ENCODE measurements around the gene ABI3BP. TPM values are rescaled to one million over a fixed set of nuclear protein-coding genes. Genes with fewer than 3 reads are reported as not detected.

ABI3BP gene
- total and polyA plus RNA-seq, 2 donors: 103 to 126 TPM

DNA sequence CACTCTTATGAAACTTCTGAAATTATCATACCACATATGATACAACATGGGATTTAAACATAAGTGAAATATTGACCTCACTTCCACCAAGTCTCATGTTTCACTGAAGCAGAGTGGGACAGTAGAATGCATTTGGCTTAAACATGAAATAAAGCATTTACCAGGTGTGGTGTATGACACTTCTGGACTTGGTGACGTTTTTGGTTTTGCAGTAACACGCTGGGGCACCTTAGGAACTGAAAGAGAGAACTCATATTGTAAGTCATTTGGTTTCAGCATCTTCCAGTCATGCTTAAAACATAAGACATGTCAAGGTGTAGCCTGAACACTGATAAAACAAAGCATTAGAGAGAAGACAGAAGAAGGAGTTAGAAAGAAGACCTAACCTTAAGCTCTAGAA is 188.6 kb downstream of the ABI3BP start:
- H3K4me1 ChIP-seq (ENCODE audit: insufficient read depth): no peaks in the 10 kb centered on the region
- no peak for DNase-seq (ENCODE audit: extremely low spot score)
- WGBS: 84% methylated on average over 2 of the region's 2 CpGs
- no peak overlapping the region for H3K4me3 ChIP-seq (ENCODE audit: low read depth, low read length)
- H3K27ac ChIP-seq (ENCODE audit: low read depth): no peak overlapping the region
- no peaks in the 10 kb centered on the region for H3K36me3 ChIP-seq (ENCODE audit: insufficient read depth)

GRCh38 chr3:100803711-100804110 is 189.5 kb downstream of the ABI3BP start:
- Histone ChIP-seq H3K36me3 (ENCODE audit: insufficient read depth) (no peaks in the 10 kb centered on the region), H3K4me3 (ENCODE audit: low read depth, low read length) (no peak overlapping the region), H3K4me1 (ENCODE audit: insufficient read depth) (no peaks in the 10 kb centered on the region), H3K27ac (ENCODE audit: low read depth) (no peak overlapping the region)
- DNase-seq (ENCODE audit: extremely low spot score): no peak

- no peak for DNase-seq (ENCODE audit: extremely low spot score)
- H3K4me3 ChIP-seq (ENCODE audit: low read depth, low read length): no peak overlapping the region
- H3K27ac ChIP-seq (ENCODE audit: low read depth): no peak overlapping the region
- H3K4me1 ChIP-seq (ENCODE audit: insufficient read depth): no peaks in the 10 kb centered on the region
- H3K36me3 ChIP-seq (ENCODE audit: insufficient read depth): no peaks in the 10 kb centered on the region
- 89% methylated on average over 2 of the region's 2 CpGs for WGBS
These were observed 191.1 kb downstream of the ABI3BP start for GRCh38 chr3:100802126-100802525.

DNA sequence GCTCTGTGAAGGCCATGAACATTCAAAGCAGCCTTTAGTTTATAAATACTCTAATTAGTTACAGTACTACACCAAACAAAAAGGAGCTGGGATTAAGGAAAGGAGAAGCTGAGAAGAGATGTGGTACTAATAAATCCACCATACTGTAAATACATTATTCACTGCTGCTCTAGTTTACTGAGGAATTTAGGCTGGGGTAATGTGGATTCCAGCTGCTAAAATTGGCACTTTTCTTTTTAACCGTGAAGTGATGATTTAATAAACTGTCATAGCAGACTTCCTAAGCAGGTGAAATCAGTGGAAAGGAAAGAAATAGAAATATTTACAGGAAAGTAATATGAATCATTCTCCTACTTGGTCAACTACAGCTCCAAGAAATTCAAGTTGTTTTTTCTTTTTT is 195.2 kb downstream of the ABI3BP start:
- no peaks in the 10 kb centered on the region for H3K36me3 ChIP-seq (ENCODE audit: insufficient read depth)
- H3K27ac ChIP-seq (ENCODE audit: low read depth): no peak overlapping the region
- 26% methylated on average over 1 of the region's 1 CpG for whole genome bisulfite sequencing
- DNase-seq (ENCODE audit: extremely low spot score): no peak
- H3K4me3 ChIP-seq (ENCODE audit: low read depth, low read length): no peak overlapping the region
- H3K4me1 ChIP-seq (ENCODE audit: insufficient read depth): no peaks in the 10 kb centered on the region

DNA sequence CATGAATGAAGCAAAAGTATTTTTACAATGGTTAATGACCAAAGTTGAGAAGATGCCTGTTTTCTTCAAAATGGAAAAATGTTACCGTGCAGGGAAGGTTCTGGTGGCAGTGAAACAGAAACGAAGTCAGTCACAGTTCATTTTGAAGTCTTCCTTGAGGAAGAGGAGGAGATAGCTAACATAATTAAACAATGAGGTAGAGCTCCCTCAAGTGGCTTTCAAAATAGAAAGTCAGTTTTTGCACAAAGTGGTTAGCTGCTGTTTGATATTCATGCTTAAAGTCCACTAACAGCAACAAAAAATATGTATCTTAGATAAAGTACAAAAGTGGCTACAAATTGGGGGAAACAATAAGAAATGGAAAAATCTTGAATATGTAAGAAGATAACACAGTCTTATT is 196.7 kb downstream of the ABI3BP start:
- H3K4me3 ChIP-seq (ENCODE audit: low read depth, low read length): no peak overlapping the region
- no peak overlapping the region for H3K27ac ChIP-seq (ENCODE audit: low read depth)
- no peak for DNase-seq (ENCODE audit: extremely low spot score)
- H3K4me1 ChIP-seq (ENCODE audit: insufficient read depth): no peaks in the 10 kb centered on the region
- H3K36me3 ChIP-seq (ENCODE audit: insufficient read depth): no peaks in the 10 kb centered on the region
- WGBS: 28% methylated on average over 2 of the region's 2 CpGs

GRCh38 chr3:100789579-100789978 is 203.6 kb downstream of the ABI3BP start:
- no peak overlapping the region for H3K4me3 ChIP-seq (ENCODE audit: low read depth, low read length)
- H3K4me1 ChIP-seq (ENCODE audit: insufficient read depth): no peaks in the 10 kb centered on the region
- DNase-seq (ENCODE audit: extremely low spot score): no peak
- WGBS: 97% methylated on average over 2 of the region's 2 CpGs
- no peak overlapping the region for H3K27ac ChIP-seq (ENCODE audit: low read depth)
- no peaks in the 10 kb centered on the region for H3K36me3 ChIP-seq (ENCODE audit: insufficient read depth)

- no peak overlapping the region for H3K4me3 ChIP-seq (ENCODE audit: low read depth, low read length)
- H3K27ac ChIP-seq (ENCODE audit: low read depth): no peak overlapping the region
- DNase-seq (ENCODE audit: extremely low spot score): no peak
- no peaks in the 10 kb centered on the region for H3K36me3 ChIP-seq (ENCODE audit: insufficient read depth)
- WGBS: 77% methylated on average over 3 of the region's 3 CpGs
- no peaks in the 10 kb centered on the region for H3K4me1 ChIP-seq (ENCODE audit: insufficient read depth)
These were observed 209.6 kb downstream of the ABI3BP start for GRCh38 chr3:100783619-100784018.

- no peak for DNase-seq (ENCODE audit: extremely low spot score)
- WGBS: 22% methylated on average over 3 of the region's 3 CpGs
- no peak overlapping the region for H3K4me3 ChIP-seq (ENCODE audit: low read depth, low read length)
- no peaks in the 10 kb centered on the region for H3K36me3 ChIP-seq (ENCODE audit: insufficient read depth)
- no peaks in the 10 kb centered on the region for H3K4me1 ChIP-seq (ENCODE audit: insufficient read depth)
- no peak overlapping the region for H3K27ac ChIP-seq (ENCODE audit: low read depth)
These were observed 210.3 kb downstream of the ABI3BP start for GRCh38 chr3:100782906-100783305.

DNA sequence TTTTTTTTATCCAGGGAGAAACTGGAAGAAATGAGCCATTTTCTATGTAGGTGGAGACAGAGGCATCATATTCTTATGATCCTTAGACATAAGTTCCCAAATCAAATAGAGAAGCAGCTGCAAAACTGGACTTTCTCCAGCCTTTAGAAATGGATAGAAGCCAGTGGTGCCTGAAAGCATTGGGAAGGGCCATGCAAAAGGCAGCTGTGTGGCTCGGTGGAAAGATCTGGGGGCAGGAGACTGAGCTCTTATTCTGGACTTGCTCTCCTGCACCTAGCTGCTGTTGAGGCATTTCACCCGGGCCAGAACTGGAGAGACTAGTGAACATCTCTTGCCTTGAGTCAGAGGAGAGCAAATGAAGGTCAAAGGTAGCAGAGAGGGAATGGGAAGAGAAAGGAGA is 210.9 kb downstream of the ABI3BP start:
- Histone ChIP-seq H3K36me3 (ENCODE audit: insufficient read depth) (no peaks in the 10 kb centered on the region), H3K27ac (ENCODE audit: low read depth) (no peak overlapping the region), H3K4me1 (ENCODE audit: insufficient read depth) (no peaks in the 10 kb centered on the region), H3K4me3 (ENCODE audit: low read depth, low read length) (no peak overlapping the region)
- DNase-seq (ENCODE audit: extremely low spot score): no peak
- 13% methylated on average over 2 of the region's 2 CpGs for WGBS

GRCh38 chr3:100781301-100781700 is 211.9 kb downstream of the ABI3BP start:
- 93% methylated on average over 2 of the region's 2 CpGs for WGBS
- no peaks in the 10 kb centered on the region for H3K36me3 ChIP-seq (ENCODE audit: insufficient read depth)

DNA sequence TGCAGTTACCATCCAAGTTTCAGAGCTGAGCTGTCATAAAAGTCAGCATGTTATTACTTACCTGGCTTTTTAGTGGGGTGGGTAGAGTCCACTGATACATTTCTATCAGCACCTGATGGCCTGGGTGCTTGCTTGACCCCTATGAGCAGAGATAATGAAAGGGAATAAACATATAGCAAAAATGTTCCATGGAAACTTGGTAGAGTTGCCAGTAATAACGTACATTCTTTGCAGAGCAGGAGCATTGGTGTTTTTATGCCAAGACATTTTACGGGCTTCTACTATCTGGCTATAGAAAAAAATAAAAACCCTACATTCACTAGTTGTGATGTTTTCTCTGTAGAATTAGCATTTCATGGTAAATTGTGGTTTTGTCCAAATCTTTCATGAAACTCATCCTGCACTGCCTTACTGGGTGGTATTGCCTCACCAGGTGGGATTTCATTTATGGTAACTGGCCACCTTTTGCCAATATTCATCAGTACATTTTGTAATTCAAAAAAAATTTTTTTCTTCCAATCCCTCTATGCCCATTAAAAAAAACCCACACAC is 213.1 kb downstream of the ABI3BP start:
- DNase-seq (ENCODE audit: extremely low spot score): no peak
- no peak overlapping the region for H3K4me3 ChIP-seq (ENCODE audit: low read depth, low read length)
- WGBS: 64% methylated on average over 2 of the region's 2 CpGs
- no peaks in the 10 kb centered on the region for H3K4me1 ChIP-seq (ENCODE audit: insufficient read depth)
- no peaks in the 10 kb centered on the region for H3K36me3 ChIP-seq (ENCODE audit: insufficient read depth)
- no peak overlapping the region for H3K27ac ChIP-seq (ENCODE audit: low read depth)

More at GRCh38 chr3:100781301-100781700, 211.9 kb downstream of the ABI3BP start:
- Histone ChIP-seq H3K27ac (ENCODE audit: low read depth) (no peak overlapping the region), H3K4me3 (ENCODE audit: low read depth, low read length) (no peak overlapping the region), H3K4me1 (ENCODE audit: insufficient read depth) (no peaks in the 10 kb centered on the region)
- no peak for DNase-seq (ENCODE audit: extremely low spot score)

DNA sequence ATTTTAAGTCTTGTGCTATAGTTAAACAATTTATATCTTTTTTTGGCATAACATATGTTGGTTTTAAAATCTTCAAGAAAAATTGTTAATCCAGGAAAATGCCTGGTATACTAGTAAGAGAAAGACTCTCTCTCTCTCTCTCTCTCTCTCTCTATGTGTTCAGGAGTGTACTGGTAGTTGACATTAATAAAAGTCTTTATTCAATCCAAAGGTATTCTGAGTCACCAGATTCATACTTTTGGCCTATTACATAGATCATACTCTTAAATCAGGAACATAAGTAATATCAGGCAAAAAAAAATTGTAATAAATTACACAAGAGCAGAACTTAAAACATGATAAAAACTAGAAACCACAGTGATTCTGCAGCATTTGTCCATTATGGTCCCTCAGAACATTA is 213.7 kb downstream of the ABI3BP start:
- no peak for DNase-seq (ENCODE audit: extremely low spot score)
- no peaks in the 10 kb centered on the region for H3K4me1 ChIP-seq (ENCODE audit: insufficient read depth)
- H3K36me3 ChIP-seq (ENCODE audit: insufficient read depth): no peaks in the 10 kb centered on the region
- no peak overlapping the region for H3K27ac ChIP-seq (ENCODE audit: low read depth)
- no peak overlapping the region for H3K4me3 ChIP-seq (ENCODE audit: low read depth, low read length)

DNA sequence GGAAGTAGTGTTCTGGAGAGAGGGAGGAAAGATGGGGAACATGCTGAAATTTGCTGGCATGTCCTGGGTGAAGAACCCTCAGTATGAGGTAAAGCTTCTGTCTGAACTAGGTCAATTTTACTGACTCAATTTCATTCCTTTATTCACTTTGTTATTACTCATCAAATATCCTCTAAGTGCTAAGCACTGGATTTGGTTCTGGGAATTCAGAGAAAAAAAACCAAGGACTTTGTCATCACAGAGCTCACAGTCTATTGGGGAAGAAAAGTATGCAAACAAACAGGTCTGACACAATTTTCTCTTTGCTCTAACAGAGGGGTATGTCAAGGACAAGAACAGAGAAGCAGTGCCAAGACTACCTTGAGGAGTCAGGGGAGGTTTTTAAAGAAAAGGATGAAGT is 215.9 kb downstream of the ABI3BP start:
- Histone ChIP-seq H3K36me3 (ENCODE audit: insufficient read depth) (no peaks in the 10 kb centered on the region), H3K4me1 (ENCODE audit: insufficient read depth) (no peaks in the 10 kb centered on the region), H3K27ac (ENCODE audit: low read depth) (no peak overlapping the region), H3K4me3 (ENCODE audit: low read depth, low read length) (no peak overlapping the region)
- DNase-seq (ENCODE audit: extremely low spot score): no peak

DNA sequence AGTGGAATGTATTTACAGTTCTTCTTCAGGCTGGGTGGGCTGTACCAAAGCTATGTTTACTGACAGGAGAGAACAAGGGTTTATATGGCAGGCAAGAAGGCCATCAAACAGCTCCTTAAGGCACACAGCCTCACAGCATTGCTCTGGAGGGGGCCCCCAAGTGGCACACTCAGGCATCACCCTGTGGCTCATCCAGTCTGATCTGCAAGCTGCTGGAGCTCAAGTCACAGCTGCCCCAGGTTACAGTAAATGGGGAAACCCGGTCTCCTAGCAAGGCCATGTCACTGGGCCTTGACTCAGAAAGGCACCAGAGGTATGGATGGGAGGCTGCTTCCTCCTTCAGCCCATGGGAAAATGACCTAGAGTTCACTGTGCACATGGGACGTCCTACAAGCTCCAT is 216.5 kb downstream of the ABI3BP start:
- DNase-seq (ENCODE audit: extremely low spot score): no peak
- H3K36me3 ChIP-seq (ENCODE audit: insufficient read depth): no peaks in the 10 kb centered on the region
- no peak overlapping the region for H3K4me3 ChIP-seq (ENCODE audit: low read depth, low read length)
- no peaks in the 10 kb centered on the region for H3K4me1 ChIP-seq (ENCODE audit: insufficient read depth)
- H3K27ac ChIP-seq (ENCODE audit: low read depth): no peak overlapping the region
- 78% methylated on average over 2 of the region's 2 CpGs for WGBS

DNA sequence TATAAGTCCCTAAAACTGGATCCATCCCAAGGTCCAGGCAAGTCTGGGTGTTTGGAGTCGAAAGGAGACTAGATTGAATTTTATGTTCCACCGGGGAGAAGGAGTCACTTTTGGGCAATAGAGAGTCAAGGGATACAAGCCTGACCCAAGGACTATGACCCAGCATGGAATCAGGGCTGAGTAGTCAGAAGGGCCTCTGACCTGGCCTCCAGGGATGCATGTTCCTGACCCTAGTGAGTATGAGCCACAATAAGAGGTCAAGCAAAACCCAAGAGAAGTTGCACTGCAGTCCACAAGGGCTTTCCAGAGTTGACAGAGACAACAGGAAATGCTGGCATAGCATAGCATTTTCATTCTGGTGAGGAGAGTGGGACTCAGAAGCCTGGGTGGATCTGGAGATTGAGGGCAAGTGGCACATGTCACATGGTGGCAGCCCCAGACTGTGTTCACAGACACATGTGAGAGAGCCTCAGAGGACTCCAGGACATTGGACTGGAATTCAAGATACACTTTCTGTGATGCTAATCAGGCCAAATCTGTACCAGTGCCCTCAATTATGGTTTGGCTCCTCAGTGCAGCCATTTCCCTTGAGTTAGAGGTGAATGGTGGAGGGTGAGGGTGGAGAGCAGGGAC is 217.0 kb downstream of the ABI3BP start:
- Histone ChIP-seq H3K4me3 (ENCODE audit: low read depth, low read length) (no peak overlapping the region), H3K36me3 (ENCODE audit: insufficient read depth) (no peaks in the 10 kb centered on the region), H3K4me1 (ENCODE audit: insufficient read depth) (no peaks in the 10 kb centered on the region), H3K27ac (ENCODE audit: low read depth) (no peak overlapping the region)
- WGBS: 93% methylated on average over 2 of the region's 2 CpGs
- no peak for DNase-seq (ENCODE audit: extremely low spot score)
